Hematopoietic multipotent progenitor cell treated with erythropoietin and hydrocortisone succinate and interleukin-3 and kit ligand, for 8 days (in vitro differentiated cells): ENCODE measurements around the gene OSBP2.
"Not testable (repeated sequence)": the region's sequence is repeated elsewhere in the genome, so short reads cannot be mapped to it uniquely, and the experiment has no call there.

Source experiments
- DNase-seq: peaks from one replicate; pipeline ENCODE4 v3.0.0-alpha.2; 2015

OSBP2 gene

DNA sequence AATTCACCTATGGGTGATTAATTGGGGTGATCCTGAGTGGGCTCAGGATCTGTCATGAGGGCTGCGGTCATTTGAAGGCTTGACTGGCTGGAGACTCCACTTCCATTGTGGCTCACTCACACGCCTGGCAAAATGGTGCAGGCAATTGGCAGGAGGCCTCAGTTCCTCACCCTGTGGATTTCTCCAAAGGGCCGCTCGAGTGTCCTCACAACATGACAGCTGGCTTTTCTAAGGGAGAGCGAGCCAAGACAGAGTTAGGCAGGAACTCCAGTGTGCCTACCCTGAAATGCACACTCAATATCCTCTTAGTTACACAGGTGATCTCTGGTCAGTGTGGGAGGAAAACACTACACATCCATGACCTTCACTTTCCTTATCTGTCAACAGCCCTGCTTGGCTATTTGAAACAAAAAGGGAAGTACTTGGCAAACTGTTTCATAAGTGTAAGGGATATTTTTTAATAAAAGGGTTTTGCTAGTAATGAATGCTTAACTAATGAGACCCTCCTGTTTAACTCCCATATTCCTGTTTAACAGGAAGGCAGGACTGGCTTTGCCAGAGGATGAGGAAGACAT is 25.7 kb downstream of the OSBP2 start:
- no peak for DNase-seq

DNA sequence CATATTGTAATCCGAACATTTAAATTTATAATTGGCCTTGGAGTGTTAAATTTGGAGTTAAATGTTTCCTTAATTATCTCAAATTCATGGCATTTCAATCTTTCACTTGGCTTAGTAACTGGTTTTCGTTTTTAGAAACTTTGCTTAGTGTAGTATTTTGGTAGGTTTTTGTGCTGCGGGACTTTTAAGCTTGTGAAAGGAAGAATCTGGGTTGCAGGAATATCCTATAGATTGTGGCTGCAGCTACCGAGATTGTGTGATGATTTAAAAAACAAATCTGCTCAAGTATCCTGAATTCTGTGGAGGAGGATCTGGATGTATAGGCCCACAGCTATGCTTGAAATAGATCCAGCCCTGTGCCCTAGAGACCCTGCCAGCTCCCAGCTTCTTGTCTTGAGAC is 27.1 kb downstream of the OSBP2 start:
- DNase-seq, result no peak

DNA sequence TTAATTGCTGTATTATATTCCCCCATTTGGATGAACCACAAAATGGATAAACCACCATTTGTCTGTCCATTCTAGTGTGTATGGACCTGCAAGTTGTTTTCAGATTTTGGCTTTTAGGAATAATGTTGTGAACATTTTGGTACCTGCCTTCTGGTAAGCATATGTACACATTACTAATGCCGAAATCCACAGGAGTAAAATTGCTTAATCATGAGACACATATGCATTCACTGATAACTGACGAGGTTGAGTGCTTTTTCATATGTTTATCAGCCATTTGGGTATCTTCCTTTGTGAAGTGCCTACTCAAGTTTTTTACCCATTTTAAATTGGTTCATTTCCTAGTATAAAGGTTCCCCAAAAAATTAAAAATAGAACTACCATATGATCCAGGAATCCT is 34.2 kb downstream of the OSBP2 start:
- peak; percentile 88 for DNase-seq

DNA sequence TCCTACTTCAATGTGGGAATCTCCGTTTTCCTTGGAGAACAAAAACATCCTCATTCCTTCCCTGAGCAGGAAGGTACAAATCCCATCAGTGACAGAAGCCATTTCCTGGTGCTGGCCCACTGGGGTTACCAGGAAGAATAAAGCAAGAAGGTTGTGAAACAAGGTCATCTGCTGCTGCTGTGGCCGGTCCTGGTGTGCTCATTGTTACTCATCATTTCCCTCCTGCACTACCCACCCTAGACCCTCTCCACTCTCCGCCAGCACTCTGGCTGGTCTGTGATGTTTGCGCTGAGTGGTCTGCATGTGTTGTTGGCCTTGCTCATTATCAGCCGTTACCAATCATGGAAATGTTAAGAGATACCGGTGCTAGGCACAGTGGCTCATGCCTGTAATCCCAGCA is 37.0 kb downstream of the OSBP2 start:
- DNase-seq, result no peak

DNA sequence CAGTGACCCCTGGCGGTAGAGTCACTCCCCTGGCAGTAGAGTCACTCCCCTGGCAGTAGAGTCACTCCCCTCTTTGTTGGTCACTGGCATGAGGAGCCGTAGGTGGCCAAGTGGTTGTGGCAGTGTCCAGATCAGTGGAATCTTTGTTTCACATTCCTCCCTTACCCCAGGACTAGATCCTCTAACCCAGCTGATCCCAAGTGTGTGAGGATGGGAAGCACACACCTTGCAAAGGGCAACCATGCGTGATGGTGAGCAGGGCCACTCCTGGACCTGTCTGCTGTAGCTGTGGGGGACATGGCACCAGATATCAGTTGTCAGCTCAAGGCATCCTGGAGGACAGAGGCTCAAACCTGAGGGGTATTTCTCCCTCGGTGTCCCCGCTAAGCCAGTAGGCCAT is 37.8 kb downstream of the OSBP2 start:
- DNase-seq, result no peak

DNA sequence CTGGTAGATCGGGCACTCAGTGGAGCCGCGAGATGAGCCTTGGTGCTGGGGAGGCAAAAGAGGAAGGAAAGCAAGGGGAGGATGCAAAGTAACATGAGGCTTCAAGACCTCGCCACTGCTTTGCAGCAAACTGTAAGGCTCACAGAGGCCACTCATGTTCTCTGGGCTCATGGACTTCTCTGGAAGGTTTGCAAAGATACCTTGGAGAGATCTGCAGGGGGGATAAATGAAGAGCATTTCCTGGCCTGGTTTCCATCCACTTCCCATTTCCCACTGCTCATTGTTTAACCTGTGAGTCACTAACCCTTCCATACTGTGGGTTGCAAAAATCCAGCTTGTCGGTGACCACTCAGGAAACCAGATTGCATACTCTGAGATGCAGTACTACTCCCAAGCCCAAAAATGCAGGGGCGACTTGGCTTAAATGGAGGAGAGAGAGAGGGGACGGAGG is 38.5 kb downstream of the OSBP2 start:
- no peak for DNase-seq

DNA sequence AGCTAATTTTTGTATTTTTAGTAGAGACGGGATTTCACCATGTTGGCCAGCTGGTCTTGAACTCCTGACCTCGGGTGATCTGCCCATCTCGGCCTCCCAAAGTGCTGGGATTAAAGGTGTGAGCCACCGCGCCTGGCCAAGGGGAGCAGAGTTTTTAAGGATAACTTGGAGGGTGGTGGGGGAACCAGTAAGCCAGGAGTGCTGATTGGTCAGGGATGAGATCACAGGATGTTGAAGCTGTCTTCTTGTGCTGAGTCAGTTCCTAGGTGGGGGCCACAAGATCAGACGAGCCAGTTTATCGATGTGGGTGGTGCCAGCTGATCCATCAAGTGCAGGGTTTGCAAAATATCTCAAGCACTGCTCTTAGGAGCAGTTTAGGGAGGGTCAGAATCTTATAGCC is 45.3 kb downstream of the OSBP2 start:
- peak; percentile 10 for DNase-seq

DNA sequence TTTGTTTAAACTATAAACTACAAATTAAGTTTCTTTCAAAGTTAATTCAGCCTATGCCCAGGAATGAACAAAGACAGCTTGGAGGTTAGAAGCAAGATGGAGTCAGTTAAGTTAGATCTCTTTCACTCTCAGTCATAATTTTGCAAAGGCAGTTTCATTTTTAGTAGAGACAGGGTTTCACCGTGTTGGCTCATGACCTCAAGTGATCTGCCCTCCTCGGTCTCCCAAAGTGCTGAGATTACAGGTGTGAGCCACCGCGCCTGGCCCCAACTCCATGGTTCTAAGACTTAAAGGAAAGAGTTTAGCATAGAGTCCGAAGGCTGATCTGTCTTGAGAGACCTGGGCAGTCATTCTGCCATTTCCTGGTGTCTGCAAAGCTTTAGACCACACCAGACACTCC is 45.8 kb downstream of the OSBP2 start:
- DNase-seq, result not testable (repeated sequence)

DNA sequence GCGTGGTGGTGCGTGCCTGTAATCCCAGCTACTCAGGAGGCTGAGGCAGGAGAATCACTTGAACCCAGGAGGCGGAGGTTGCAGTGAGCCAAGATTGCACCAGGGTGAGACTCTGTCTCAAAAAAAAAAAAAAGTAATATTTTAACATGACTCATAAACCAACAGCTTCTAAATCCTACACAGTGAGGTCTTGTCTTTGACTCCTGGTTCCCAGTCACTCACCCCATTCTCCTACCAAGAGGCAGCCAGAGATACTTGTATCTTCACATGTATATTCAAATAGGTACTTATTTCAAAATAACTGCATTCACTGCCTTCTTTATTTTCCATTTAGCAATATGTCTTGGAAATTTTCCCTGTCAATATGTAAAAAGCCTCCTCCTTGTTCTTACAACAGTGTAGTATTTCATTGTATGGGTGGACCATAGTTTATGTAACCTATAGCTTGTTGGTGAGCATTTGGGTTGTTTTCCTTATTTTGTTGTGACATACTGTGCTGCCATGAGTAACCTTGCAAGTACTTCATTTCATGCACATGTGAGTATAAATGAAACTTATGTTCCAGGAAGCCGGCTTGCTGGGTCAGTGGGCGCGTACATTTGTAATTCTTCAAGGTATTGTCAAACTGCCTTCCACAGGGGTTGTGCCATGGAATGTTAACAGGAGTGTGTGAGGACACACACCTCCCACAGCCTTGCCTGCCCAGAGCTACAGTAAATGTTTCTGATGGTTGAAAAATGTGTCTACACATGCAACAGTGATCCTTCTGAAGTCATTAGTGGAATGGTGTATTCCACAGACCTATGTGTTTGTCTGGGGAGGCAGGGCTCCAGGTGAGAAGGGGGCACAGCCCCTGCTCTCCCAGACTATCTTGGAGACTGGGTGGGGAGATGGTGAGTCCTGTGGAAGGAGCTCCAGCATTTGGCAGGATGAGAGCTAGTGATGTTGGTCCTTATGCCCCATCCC is 47.9 kb downstream of the OSBP2 start:
- DNase-seq, result no peak

DNA sequence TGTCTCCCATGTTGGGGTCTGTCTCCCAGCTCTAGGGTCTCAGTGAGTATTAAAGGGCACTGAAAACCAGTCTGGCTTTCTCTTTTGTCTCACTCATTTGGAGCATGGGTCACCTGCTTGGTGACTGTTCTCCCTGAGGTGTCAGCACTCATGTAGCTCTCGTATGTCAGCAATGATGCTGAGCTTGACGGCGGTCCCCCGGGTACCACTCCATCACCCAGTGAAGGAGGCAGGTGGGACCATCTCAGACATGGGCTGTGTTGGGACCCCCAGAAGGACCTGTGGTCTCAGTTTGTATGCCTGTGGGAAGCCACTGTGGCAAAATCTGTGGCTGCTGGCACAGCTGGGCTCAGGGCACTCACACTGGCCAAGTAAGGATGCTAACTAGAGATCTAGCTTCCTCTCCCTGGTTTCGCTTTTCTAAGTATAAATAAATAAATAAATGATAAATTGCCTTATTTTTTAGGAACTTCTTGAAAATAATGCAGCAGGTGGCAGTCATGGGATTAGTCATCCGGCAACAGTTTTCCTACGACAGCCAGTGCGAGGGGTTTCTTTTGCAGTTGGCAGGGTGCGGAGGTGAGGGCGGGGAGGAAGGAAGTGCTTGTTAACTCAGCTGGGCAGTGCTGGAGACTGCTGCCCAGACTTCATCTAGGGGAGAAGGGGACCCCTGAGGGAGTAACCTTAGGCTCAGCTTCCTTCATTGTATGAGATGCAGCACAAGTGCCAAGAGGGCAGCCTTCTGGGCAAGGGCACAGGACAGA is 48.8 kb downstream of the OSBP2 start:
- DNase-seq, result no peak

DNA sequence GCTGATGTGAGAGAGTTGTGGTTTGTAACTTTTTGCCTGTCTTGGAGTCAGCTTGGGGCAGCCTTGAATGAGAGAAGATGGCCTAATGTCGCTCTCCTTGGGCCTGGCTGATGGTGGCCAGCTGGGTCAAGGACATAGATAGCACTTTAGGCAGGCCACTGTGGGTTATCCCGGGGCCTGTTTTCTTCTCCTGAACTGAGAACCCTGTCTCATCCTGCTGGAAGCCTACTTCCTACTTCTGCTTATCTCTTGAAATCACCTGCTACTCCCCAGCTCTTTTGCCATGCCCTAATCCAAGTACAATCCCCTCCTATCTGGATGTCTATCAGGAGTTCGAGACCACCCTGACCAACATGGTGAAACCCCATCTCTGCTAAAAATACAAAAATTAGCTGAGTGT is 49.5 kb downstream of the OSBP2 start:
- no peak for DNase-seq

DNA sequence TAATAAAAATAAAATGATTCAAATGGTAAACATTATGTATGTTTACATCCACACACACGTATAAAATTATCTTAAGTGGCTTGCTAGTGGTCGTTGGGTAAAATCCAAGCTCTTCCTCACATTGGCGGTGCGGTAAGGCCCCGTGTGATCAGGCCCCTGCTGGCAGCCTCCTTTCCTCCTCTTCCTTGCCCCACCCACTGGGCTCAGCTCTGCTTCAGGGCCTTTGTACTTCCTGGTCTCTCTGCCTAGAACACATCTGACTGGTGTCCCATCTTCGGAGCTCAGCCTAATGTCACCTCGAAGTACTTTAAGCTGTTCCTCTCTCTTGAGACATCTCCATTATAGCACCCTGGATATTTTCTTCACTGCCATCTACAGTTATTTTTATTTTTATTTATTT is 52.8 kb downstream of the OSBP2 start:
- DNase-seq, result peak; percentile 35

DNA sequence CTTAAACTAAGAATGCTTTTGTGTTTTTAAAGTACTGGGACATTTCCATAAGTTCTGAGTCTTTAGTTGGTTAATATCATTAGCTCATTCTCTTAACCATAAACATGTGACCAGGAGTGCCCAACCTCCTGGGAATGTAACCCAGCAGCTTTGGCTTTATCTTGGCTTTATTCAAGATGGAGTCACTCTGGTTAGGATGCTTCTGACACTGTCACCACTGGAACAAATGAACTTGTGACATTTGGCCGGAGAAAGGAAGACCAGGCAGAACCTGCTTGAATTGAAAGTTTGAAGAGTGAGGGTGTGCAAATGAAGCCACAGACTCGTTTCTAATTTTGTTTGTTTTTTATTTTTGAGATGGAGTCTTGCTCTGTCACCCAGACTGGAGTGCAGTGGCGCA is 54.6 kb downstream of the OSBP2 start:
- DNase-seq, result no peak

DNA sequence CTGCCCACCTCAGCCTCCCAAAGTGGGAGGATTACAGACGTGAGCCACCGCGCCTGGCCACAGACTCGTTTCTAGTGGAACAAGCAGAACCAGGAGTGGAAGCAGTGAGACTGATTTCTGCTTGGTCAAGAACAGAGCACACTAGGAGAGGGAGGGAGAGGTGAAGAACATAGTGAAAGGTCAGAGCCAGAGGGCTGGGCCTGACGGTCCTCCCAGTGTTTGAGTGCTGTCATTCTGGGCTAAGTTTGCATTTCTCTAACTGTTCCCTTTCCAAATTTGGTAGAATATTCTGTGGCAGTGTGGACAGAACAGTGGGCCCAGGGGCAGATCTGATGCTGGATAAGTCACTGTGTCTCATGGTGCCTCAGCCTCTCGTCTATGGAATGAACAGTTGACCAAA is 55.2 kb downstream of the OSBP2 start:
- no peak for DNase-seq

DNA sequence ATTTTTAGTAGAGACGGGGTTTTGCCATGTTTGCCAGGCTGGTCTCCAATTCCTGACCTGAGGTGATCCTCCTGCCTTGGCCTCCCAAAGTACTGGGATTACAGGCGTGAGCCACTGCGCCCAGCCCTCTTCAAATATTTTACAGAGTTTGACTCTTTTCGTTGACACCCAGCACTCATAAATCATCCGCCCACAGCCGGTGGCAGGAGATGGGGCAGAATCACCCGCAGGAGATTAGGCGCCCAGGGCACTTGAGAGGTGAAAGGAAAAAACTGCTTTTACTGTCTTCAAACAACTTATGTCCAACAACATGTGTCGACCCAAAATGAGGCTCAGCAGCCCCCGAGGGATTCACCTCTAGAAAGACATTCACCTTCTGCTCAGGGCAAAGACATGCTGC is 56.9 kb downstream of the OSBP2 start:
- DNase-seq, result no peak

DNA sequence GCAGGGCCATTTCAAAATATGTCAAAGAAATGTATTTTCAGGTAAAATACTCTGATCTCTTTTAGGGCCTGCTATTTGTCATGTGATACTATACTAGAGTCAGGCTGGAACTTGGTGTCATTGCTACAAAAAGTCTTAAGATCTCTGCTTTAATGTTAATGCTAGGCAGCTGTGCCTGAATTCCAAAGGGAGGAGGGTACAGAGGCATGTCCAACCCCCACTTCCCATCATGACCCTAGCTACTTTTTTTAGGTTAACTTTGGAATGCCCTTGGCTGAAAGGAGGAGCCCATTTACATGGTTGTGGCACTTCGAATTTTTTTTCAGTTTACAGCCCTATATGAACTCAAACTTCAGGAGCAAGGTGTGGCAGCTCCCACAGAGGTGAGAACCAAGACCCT is 58.1 kb downstream of the OSBP2 start:
- no peak for DNase-seq

DNA sequence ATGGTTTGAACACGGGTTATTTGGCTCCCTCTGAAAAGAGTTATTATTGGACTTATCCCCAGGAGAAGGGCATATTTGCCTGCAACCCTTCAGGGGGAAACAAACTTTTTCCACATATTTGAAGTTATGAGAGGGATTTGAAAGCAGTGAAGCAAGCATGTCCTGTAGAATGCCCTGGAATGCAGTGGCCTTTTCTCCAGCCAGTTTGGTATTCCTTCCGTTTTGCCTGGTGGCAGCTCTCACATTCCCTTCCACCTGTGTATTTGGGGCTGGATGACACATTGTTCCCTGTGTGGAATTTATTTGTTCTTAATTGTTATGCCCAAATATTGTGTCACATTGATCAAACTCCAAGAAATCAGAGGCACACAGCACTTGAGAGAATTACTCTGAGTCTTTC is 59.0 kb downstream of the OSBP2 start:
- DNase-seq, result no peak

DNA sequence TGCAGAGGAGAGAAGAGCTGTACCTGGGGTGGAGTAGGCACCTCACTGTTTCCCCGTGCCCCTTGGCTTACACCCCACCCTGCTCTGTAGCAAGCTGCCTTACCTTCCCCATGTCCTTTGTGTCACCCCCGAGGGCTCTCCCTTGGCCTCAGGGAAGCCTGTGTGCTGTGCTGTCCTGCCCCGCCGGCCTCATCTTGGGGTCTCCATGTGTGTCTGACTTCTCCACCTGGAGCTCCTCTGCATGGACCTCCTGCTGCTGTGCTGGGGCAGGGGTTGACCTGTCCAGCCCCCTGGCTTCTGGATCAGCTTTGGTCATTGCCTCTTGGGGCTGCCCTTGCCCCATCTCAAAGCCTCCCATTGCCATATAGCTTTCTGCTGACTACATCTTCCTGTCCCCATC is 59.8 kb downstream of the OSBP2 start:
- DNase-seq, result no peak

DNA sequence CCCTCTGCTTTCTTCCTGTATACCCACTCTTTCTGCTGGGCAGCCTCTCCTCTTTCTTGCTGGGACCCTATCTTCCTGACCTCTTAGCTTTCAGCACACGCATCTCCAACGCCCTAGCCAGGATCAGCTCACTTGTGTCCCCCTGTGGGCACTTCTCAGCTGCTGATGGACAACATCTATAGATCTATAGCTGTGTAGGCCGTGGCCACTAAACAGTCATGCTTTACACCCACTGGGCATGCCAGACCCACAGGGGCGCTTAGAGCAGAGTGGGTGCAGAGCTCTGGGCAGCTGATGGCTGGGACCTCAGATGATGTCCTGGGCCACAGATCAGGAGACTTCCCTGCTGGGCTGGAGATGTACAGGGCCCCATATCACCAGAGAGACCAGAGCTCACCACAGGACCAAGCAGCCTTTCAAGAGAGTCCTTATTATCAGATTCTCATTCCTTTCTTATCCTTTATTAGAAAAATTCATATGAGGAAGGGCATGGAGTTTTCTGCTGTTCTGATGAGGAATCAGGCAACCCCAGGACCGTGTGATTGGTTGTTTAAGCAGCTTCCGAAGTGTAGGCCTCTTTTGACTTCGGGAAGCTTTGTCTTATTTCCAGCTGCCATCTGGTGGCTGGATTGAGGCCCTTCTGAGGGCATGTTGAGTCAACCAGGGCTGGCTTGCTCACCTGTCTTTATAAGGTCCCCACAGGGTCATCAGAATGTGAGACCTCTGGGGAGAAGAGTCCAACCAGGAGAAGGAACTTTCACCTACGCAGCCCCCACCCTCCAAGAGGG is 60.5 kb downstream of the OSBP2 start:
- peak; percentile 76 for DNase-seq

DNA sequence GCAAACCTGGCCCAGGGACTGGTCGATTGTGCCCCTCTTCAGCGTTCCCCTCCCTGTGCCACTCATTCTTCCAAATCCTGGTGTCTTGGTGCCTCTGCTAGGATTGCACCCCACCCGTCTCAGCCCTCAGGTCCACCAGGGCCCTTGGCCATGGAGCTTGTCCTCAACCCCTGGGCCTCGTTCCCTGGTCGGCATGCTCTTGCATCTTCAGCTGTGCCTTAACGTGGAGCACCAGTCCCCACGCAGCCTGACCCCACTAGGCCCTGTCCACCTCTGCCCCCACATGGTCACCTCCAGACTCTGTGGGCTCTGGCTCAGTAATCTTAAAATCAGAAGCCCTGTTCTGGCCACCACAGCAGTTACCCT is 61.1 kb downstream of the OSBP2 start:
- no peak for DNase-seq

DNA sequence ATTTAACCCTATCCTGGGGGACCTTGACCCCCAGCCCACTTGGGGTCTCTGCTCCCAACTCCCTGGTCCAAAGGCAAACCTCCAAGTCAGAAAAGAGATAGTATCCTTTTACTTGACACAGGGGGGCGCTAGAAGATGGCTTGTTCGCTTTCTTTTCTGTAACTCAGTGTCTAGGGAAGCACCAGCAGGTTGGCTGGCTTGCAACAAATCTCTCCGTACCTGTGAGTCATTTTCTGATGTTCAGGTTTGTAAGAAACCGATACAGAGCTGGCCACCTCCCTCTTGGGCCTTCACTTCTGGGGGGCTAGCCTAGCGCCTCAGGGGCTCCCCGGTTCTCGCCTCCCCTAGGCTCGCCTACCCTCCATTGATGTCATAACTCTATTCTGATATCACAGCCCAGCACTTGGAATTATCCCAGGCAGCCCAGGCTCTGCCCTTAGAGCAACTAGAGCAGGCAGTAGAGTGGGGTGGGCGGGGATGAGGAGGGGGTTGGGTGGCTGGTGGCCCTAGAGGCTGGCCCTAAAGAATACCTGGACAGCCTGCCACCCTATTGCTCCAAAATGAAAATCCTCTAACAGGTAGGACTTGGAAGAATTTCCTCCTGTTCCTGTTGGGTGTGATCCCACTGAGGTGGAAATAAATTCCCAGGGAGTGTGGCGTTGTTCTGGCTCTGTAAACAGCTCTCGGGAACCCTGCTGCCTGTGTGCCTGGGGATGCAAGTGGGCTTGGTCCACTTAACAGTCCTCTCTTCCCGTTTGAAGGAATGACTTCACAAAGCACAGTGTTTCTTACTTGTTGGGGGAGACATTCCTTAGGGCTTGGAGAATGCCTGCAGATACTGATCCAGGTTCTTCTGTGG is 69.4 kb downstream of the OSBP2 start:
- DNase-seq, result peak; percentile 79

DNA sequence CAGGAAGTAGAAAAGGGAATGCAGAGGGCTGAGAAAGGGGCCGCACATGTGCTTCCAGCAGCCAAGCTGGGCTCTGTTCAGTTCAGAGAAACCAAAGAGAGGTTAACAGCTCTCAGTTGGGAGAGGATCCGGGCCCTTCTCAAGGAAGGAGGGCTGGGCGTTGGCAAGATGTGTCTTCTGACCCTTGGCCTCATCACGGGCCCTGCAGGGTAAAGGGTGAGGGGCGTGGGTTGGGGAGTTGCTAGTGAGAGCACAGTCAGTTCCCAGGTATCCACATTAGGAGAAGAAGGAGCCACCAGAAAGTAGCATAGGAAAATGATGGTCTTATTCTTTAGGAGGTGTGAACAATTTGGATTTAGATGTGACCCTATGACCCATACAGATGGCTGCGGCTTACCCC is 73.0 kb downstream of the OSBP2 start:
- no peak for DNase-seq
